Measurements from ENCODE around the gene ALDH1L1. TPM values are rescaled to one million over a fixed set of nuclear protein-coding genes. Genes with fewer than 3 reads are reported as not detected.

ALDH1L1 gene
- total and polyA plus RNA-seq, 2 of the 13 experiments (the other 11 are each of a cell fraction or from before 2014, with no cell fraction given), result 11.2 to 28.7 TPM

DNA sequence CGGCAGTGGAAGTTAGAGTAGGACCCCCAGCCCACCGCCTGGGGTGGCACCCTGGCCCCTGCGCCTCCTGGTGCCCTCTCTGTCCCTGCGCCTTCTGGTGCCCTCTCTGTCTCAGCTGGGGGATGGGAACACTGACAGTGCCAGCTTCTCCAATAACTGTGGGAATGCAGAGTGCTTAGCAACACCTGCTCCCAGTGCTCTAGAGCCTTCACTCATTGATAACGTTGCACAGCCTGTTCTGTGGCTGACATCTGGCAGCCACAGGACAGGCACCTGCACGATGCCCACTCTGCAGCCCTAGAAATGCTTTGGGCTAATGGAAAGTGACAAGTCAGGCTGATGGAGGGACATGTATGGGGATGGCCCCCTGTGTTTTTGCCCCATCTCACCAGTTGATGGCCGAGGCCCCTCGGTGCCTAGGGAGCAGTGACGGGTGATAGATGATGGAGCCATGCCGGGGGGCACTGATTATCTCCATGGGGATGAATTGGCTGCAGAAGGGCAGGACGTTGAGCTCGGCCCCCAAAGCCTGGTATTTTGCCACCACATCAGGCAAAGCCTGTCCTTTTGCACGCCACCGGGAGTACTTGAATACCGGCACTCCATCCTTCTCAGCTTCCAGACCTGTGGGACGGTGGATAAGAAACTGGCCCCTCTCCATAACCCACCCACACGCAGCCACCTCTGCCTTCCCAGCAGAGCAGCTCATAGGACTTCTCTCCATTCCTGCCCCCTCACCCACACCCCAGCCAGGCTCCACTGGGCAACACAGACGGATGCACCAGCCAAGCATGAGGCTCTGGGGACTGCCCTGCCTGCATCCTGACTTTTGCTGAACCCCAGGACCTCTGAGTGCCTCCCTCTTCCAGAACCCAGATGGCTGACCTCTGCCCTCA lies 22.1 kb downstream of the ALDH1L1 start (continued):
- TF ChIP-seq MAZ (IDR thresholded peaks at IDR 0.05; ENCODE audit: borderline replicate concordance, low read depth, low read length) (no peak), MAZ (CRISPR knock-in tag; IDR thresholded peaks at IDR 0.05; ENCODE audit: low read depth) (no peak), ZBTB37 (CRISPR knock-in tag; IDR thresholded peaks at IDR 0.05) (no peak), CCAR2 (optimal IDR thresholded peaks at IDR 0.05; ENCODE audit: low read depth, low read length) (no peak), ZNF512B (CRISPR knock-in tag; IDR thresholded peaks at IDR 0.05; ENCODE audit: borderline replicate concordance) (no peak)

DNA sequence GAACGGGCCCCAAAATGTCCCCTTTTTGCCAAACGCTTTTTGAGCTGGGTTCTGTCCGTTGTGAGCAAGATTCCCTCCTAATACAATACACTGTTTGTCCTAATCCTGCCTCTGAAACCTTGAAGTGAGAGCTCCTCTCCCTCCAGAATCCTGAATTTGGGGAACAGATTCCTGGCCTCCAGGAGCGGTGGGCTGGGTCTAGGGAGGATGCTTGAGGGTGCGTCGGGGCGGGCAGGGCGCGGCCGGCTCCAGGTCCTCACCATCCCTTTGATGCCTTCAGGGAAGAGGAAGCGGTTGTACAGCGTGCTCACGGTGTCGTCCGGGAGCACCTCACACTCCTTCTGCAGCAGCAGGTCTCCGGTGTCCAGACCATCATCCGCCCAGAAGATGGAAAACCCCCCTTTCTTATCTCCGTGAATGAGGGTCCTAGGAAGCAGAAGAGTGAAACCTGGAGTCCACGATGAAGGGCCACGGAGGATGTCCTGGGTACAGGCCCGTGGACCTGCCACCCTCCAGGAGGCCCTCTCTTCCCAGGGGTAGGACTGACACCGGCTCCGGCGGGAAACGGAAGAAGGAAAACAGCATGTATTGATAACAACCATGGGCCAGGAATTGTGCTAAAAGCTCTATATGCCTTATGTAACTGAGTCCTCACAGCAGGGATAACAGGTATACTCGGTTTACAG lies 23.2 kb downstream of the ALDH1L1 start:
- in situ Hi-C loops (cut with HindIII; ENCODE audit: extremely low pct_ligation_motif_present, low pct_unique_long_range_greater_than_20kb), result no loop called here
- BruUV-seq (replicated peaks), result no TSS peak
- TF ChIP-seq KDM3A (CRISPR knock-in tag; IDR thresholded peaks at IDR 0.05; ENCODE audit: low read depth), result no peak
- no peak for TF ChIP-seq KMT2B (CRISPR knock-in tag; IDR thresholded peaks at IDR 0.05)
- 97% methylated on average over 26 of the region's 26 CpGs for WGBS (ENCODE audit: low lambda C conversion rate)
- Histone ChIP-seq H3K9me3 (ENCODE audit: low read length) (no peaks in the 10 kb centered on the region), H3K79me2 (ENCODE audit: insufficient read depth, low read length) (no peaks in the 10 kb centered on the region), H3K36me3 (replicated peaks in 1 of 2; ENCODE audit: control insufficient read depth in 1 of 2, insufficient read depth in 2 of 2, low read length in 2 of 2) (peaks cover 13 to 40% of the 10 kb centered on the region in 2 experiments), H3K9ac (ENCODE audit: insufficient read depth, low read depth, low read length) (no peak overlapping the region), H3K4me1 (ENCODE audit: insufficient read depth, low read length) (no peaks in the 10 kb centered on the region), H2AFZ (ENCODE audit: low read length) (no peak overlapping the region), H3K27ac (ENCODE audit: extremely low read length, insufficient read depth, low read length) (no peak overlapping the region), H3K4me2 (ENCODE audit: low read depth, low read length) (no peak overlapping the region), H3K27me3 (ENCODE audit: control insufficient read depth in 1 of 2, insufficient read depth in 2 of 2, low read length in 2 of 2) (no peaks in the 10 kb centered on the region), H4K20me1 (ENCODE audit: insufficient read depth, low read length) (no peaks in the 10 kb centered on the region), H3K4me3 (replicated peaks in 1 of 3; ENCODE audit: insufficient read depth in 1 of 3, low read depth in 2 of 3, low read length in 3 of 3) (no peak overlapping the region)
- CTCF ChIA-PET (ENCODE audit: low intra/inter-chr PET ratio, low total read pairs), result no interaction called here
- no peak for DNase-seq (ENCODE audit: low spot score)
- ATAC-seq, result no peak
- no peak for FAIRE-seq
- POLR2A ChIA-PET, result no interaction called here
- intact Hi-C loops (cut with micrococcal nuclease; ENCODE audit: unreplicated experiment), result no loop called here

Measured in HepG2 (cell line).